WTC11 (cell line): ENCODE results near the gene TRIM46.

Source experiments
- CREB1 ChIP-seq: sonication (generic); formaldehyde crosslinking; IDR thresholded peaks from 2 replicates; pipeline ENCODE4 v1.8.0; 2023; ENCODE audit warnings: mild to moderate bottlenecking, missing genetic modification reagents
- JUN ChIP-seq: sonication (generic); formaldehyde crosslinking; IDR thresholded peaks from 2 replicates; pipeline ENCODE4 v1.8.0; 2023; ENCODE audit warnings: mild to moderate bottlenecking, missing genetic modification reagents
- TCF7 ChIP-seq: sonication (generic); formaldehyde crosslinking; IDR thresholded peaks from 2 replicates; pipeline ENCODE4 v1.8.0; 2022; ENCODE audit warnings: mild to moderate bottlenecking, low read depth, missing genetic modification reagents, moderate library complexity
- TF ChIP-seq, protein P1 (sequence below): fragments of 200-600 bp; IDR thresholded peaks from 2 replicates; pipeline ENCODE4 v1.8.0; 2022; ENCODE audit warnings: antibody characterized with exemption
- TF ChIP-seq, protein P2 (sequence below): sonication (generic); formaldehyde crosslinking; IDR thresholded peaks from 2 replicates; pipeline ENCODE4 v1.8.1; 2022; ENCODE audit warnings: missing genetic modification reagents, borderline replicate concordance
- TF ChIP-seq, protein P3 (sequence below): sonication (generic); formaldehyde crosslinking; IDR thresholded peaks from 2 replicates; pipeline ENCODE4 v1.8.0; 2023; ENCODE audit warnings: missing genetic modification reagents
- TF ChIP-seq, protein P4 (sequence below): sonication (generic); formaldehyde crosslinking; conservative IDR thresholded peaks from 2 replicates; pipeline ENCODE4 v1.8.1; 2023; ENCODE audit warnings: mild to moderate bottlenecking, low read depth, missing genetic modification reagents, moderate library complexity
- TF ChIP-seq, protein P5 (sequence below): sonication (generic); formaldehyde crosslinking; IDR thresholded peaks from 2 replicates; pipeline ENCODE4 v1.8.1; 2022; ENCODE audit warnings: mild to moderate bottlenecking, missing genetic modification reagents, moderate library complexity, borderline replicate concordance

DNA sequence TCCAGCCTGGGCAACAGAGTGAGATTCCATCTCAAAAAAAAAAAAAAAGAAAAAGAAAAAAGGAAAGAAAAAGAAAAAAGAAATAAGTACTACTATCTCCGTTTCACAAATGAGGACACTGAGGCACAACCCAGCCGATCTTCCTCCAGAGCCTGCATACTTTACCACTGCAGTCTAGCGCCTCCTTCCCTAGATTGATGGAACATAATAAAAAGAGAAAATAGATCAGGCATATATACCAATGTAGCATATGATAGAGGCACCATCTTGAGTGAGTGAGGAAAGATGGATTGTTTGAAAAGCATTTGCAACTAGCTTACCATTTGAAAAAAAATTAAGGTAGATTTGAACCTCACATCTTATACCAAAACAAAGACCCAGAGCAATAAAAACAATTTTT lies 28.2 kb upstream of the TRIM46 start:
- TF ChIP-seq, protein P1, sequence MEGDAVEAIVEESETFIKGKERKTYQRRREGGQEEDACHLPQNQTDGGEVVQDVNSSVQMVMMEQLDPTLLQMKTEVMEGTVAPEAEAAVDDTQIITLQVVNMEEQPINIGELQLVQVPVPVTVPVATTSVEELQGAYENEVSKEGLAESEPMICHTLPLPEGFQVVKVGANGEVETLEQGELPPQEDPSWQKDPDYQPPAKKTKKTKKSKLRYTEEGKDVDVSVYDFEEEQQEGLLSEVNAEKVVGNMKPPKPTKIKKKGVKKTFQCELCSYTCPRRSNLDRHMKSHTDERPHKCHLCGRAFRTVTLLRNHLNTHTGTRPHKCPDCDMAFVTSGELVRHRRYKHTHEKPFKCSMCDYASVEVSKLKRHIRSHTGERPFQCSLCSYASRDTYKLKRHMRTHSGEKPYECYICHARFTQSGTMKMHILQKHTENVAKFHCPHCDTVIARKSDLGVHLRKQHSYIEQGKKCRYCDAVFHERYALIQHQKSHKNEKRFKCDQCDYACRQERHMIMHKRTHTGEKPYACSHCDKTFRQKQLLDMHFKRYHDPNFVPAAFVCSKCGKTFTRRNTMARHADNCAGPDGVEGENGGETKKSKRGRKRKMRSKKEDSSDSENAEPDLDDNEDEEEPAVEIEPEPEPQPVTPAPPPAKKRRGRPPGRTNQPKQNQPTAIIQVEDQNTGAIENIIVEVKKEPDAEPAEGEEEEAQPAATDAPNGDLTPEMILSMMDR = no peak
- TF ChIP-seq CREB1 (CRISPR knock-in tag) (no peak), TCF7 (no peak), JUN (CRISPR knock-in tag) (no peak)
- TF ChIP-seq, protein P2, sequence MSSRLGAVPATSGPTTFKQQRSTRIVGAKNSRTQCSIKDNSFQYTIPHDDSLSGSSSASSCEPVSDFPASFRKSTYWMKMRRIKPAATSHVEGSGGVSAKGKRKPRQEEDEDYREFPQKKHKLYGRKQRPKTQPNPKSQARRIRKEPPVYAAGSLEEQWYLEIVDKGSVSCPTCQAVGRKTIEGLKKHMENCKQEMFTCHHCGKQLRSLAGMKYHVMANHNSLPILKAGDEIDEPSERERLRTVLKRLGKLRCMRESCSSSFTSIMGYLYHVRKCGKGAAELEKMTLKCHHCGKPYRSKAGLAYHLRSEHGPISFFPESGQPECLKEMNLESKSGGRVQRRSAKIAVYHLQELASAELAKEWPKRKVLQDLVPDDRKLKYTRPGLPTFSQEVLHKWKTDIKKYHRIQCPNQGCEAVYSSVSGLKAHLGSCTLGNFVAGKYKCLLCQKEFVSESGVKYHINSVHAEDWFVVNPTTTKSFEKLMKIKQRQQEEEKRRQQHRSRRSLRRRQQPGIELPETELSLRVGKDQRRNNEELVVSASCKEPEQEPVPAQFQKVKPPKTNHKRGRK = no peak
- TF ChIP-seq, protein P3, sequence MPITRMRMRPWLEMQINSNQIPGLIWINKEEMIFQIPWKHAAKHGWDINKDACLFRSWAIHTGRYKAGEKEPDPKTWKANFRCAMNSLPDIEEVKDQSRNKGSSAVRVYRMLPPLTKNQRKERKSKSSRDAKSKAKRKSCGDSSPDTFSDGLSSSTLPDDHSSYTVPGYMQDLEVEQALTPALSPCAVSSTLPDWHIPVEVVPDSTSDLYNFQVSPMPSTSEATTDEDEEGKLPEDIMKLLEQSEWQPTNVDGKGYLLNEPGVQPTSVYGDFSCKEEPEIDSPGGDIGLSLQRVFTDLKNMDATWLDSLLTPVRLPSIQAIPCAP (CRISPR knock-in tag) = no peak
- TF ChIP-seq, protein P4, sequence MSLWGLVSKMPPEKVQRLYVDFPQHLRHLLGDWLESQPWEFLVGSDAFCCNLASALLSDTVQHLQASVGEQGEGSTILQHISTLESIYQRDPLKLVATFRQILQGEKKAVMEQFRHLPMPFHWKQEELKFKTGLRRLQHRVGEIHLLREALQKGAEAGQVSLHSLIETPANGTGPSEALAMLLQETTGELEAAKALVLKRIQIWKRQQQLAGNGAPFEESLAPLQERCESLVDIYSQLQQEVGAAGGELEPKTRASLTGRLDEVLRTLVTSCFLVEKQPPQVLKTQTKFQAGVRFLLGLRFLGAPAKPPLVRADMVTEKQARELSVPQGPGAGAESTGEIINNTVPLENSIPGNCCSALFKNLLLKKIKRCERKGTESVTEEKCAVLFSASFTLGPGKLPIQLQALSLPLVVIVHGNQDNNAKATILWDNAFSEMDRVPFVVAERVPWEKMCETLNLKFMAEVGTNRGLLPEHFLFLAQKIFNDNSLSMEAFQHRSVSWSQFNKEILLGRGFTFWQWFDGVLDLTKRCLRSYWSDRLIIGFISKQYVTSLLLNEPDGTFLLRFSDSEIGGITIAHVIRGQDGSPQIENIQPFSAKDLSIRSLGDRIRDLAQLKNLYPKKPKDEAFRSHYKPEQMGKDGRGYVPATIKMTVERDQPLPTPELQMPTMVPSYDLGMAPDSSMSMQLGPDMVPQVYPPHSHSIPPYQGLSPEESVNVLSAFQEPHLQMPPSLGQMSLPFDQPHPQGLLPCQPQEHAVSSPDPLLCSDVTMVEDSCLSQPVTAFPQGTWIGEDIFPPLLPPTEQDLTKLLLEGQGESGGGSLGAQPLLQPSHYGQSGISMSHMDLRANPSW (CRISPR knock-in tag) = no peak
- TF ChIP-seq, protein P5, sequence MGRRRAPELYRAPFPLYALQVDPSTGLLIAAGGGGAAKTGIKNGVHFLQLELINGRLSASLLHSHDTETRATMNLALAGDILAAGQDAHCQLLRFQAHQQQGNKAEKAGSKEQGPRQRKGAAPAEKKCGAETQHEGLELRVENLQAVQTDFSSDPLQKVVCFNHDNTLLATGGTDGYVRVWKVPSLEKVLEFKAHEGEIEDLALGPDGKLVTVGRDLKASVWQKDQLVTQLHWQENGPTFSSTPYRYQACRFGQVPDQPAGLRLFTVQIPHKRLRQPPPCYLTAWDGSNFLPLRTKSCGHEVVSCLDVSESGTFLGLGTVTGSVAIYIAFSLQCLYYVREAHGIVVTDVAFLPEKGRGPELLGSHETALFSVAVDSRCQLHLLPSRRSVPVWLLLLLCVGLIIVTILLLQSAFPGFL (CRISPR knock-in tag) = no peak
